OCI-LY3 (cell line): ENCODE data around the gene DPYD.

Experiments used
- H2AFZ ChIP-seq: fragments of 200-600, 300-600 bp; shearing (Covaris generic); 2 replicates; pipeline ENCODE4 v1.6.0; 2014; ENCODE audit warnings: antibody characterized with exemption, low read depth, low read length
- H3K27ac ChIP-seq: fragments of 200-600, 300-600 bp; sonication (generic); 2 replicates; pipeline ENCODE4 v1.5.1; 2014; ENCODE audit warnings: mild to moderate bottlenecking, low read length, moderate library complexity, mixed read lengths
- H3K27me3 ChIP-seq: fragments of 200-600, 300-600 bp; sonication (generic); 2 replicates; pipeline ENCODE4 v1.6.1; 2014; ENCODE audit warnings: low read depth, low read length, mixed read lengths
- H3K36me3 ChIP-seq: fragments of 200-600, 300-600 bp; sonication (generic); replicated peaks from 2 replicates; pipeline ENCODE3; 2014; ENCODE audit warnings: low read depth, low read length, mixed read lengths
- H3K4me1 ChIP-seq: fragments of 300-600, 200-600 bp; sonication (generic); 2 replicates; pipeline ENCODE4 v1.6.1; 2014; ENCODE audit warnings: low read length, mixed read lengths
- H3K4me2 ChIP-seq: fragments of 200-600, 300-600 bp; sonication (generic); 2 replicates; pipeline ENCODE4 v1.6.1; 2014; ENCODE audit warnings: low read length, mixed read lengths
- H3K4me3 ChIP-seq: fragments of 300-600, 200-600 bp; sonication (generic); 2 replicates; pipeline ENCODE4 v1.5.1; 2014; ENCODE audit warnings: antibody characterized with exemption, mild to moderate bottlenecking, low read length, moderate library complexity
- H3K79me2 ChIP-seq: fragments of 300-600, 200-600 bp; shearing (Covaris generic); 2 replicates; pipeline ENCODE4 v1.6.1; 2014; ENCODE audit warnings: mild to moderate bottlenecking, low read length, mixed read lengths
- H3K9ac ChIP-seq: fragments of 300-600, 200-600 bp; shearing (Covaris generic); 2 replicates; pipeline ENCODE4 v1.6.0; 2014; ENCODE audit warnings: mild to moderate bottlenecking, low read length, moderate library complexity
- H3K9me3 ChIP-seq: fragments of 200-600, 300-600 bp; shearing (Covaris generic); 2 replicates; pipeline ENCODE4 v1.6.1; 2014; ENCODE audit warnings: low read length, mixed read lengths; ENCODE audit not compliant: insufficient read depth
- H4K20me1 ChIP-seq: fragments of 200-600, 300-600 bp; sonication (generic); 2 replicates; pipeline ENCODE4 v1.6.1; 2016; ENCODE audit warnings: low read length, mixed read lengths; ENCODE audit not compliant: insufficient read depth
- EZH2phosphoT487 ChIP-seq: fragments of 200-600 bp; shearing (Covaris generic); IDR thresholded peaks from 2 replicates; pipeline ENCODE4 v1.6.1; 2018; ENCODE audit warnings: antibody characterized with exemption, mixed run types, low read depth
- TF ChIP-seq, protein P1 (sequence below): fragments of 200-600, 300-600 bp; sonication (generic); IDR thresholded peaks from 2 replicates; pipeline ENCODE4 v1.5.1; 2014; ENCODE audit warnings: antibody characterized with exemption, low read length, low read depth

Gene DPYD

DNA sequence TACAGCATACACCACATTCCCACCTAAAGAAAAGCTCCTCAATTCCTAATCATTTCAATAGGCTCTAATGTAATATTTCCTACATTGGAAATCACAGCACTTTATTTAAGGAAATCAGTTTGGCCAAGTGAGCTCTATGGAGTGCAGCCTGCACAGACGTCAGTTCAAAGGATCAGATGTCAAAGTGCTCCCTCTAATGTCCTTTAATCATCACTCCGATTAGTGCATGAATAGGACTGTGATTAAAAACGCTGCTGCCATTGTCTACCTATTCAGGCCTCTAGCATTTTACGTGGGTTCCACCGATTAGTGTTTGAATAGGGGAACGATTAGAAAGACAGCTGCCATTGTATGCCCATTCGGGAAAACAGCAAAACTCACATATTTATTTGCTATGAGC, 50.2 kb downstream of the DPYD start:
- H3K4me1 ChIP-seq, result no peaks in the 10 kb centered on the region
- H3K27ac ChIP-seq, result no peak overlapping the region
- no peaks in the 10 kb centered on the region for H3K36me3 ChIP-seq
- no peak overlapping the region for H3K9ac ChIP-seq
- no peaks in the 10 kb centered on the region for H3K79me2 ChIP-seq
- no peaks in the 10 kb centered on the region for H4K20me1 ChIP-seq
- TF ChIP-seq, protein P1, sequence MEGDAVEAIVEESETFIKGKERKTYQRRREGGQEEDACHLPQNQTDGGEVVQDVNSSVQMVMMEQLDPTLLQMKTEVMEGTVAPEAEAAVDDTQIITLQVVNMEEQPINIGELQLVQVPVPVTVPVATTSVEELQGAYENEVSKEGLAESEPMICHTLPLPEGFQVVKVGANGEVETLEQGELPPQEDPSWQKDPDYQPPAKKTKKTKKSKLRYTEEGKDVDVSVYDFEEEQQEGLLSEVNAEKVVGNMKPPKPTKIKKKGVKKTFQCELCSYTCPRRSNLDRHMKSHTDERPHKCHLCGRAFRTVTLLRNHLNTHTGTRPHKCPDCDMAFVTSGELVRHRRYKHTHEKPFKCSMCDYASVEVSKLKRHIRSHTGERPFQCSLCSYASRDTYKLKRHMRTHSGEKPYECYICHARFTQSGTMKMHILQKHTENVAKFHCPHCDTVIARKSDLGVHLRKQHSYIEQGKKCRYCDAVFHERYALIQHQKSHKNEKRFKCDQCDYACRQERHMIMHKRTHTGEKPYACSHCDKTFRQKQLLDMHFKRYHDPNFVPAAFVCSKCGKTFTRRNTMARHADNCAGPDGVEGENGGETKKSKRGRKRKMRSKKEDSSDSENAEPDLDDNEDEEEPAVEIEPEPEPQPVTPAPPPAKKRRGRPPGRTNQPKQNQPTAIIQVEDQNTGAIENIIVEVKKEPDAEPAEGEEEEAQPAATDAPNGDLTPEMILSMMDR, result no peak
- TF ChIP-seq EZH2phosphoT487, result no peak
- H3K4me2 ChIP-seq, result no peak overlapping the region
- H3K4me3 ChIP-seq, result no peak overlapping the region
- no peaks in the 10 kb centered on the region for H3K9me3 ChIP-seq
- no peaks in the 10 kb centered on the region for H3K27me3 ChIP-seq
- H2AFZ ChIP-seq, result no peak overlapping the region

DNA sequence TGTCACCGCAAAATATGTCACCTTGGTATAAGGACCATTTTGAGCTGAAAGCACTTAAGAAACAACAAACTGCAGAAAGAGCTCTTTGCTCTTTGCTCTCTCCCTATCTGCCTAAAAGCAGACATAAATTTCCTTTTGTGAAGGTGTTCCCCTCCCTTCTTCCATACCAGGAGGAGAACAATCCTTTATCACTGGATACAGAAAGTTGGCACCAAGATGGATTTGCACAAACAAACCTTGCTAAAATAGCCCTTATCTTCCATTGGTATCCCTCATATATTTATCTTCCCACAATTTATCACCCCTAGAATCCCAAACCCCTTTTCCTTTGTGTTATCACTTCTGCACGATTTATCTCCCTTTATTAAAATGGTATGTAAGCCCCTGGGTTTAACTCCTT, 51.4 kb downstream of the DPYD start:
- H3K27me3 ChIP-seq, result no peaks in the 10 kb centered on the region
- no peaks in the 10 kb centered on the region for H3K36me3 ChIP-seq
- no peak overlapping the region for H3K4me3 ChIP-seq
- no peaks in the 10 kb centered on the region for H4K20me1 ChIP-seq
- no peak overlapping the region for H3K4me2 ChIP-seq
- H3K27ac ChIP-seq, result no peak overlapping the region
- H3K9ac ChIP-seq, result no peak overlapping the region
- no peaks in the 10 kb centered on the region for H3K9me3 ChIP-seq
- no peaks in the 10 kb centered on the region for H3K4me1 ChIP-seq
- no peaks in the 10 kb centered on the region for H3K79me2 ChIP-seq
- H2AFZ ChIP-seq, result no peak overlapping the region
- TF ChIP-seq, protein P1, result no peak
- TF ChIP-seq EZH2phosphoT487, result no peak

DNA sequence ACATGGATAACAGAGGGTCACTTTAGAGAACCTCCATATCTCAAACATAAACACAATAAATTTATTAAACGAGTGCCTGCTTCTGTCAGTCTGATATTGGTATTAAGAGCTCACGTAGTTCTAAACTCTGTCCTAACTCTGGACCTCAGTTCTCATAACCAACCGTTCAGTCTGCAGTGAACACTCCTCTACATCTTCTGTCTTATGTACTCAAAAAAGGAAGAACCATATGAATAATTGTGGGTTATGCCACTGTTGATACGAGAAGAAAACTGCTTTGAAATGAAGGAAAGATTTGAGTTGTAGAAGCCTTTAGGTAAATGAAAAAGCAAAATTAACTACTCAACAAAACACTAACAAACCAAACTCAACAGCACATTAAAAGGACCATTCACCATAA, 53.7 kb downstream of the DPYD start:
- Histone ChIP-seq H2AFZ (no peak overlapping the region), H3K4me1 (no peaks in the 10 kb centered on the region), H3K27ac (no peak overlapping the region), H3K4me2 (no peak overlapping the region), H4K20me1 (no peaks in the 10 kb centered on the region), H3K27me3 (no peaks in the 10 kb centered on the region), H3K9me3 (no peaks in the 10 kb centered on the region), H3K79me2 (no peaks in the 10 kb centered on the region), H3K36me3 (no peaks in the 10 kb centered on the region), H3K4me3 (no peak overlapping the region), H3K9ac (no peak overlapping the region)
- TF ChIP-seq, protein P1, result no peak
- no peak for TF ChIP-seq EZH2phosphoT487

- H3K79me2 ChIP-seq, result no peaks in the 10 kb centered on the region
- no peak overlapping the region for H3K4me3 ChIP-seq
- H3K9me3 ChIP-seq, result no peaks in the 10 kb centered on the region
- TF ChIP-seq, protein P1, result no peak
- no peaks in the 10 kb centered on the region for H4K20me1 ChIP-seq
- no peak overlapping the region for H3K9ac ChIP-seq
- no peak overlapping the region for H3K27ac ChIP-seq
- no peaks in the 10 kb centered on the region for H3K4me1 ChIP-seq
- no peak overlapping the region for H3K4me2 ChIP-seq
- no peaks in the 10 kb centered on the region for H3K27me3 ChIP-seq
- no peak overlapping the region for H2AFZ ChIP-seq
- no peaks in the 10 kb centered on the region for H3K36me3 ChIP-seq
Observed at GRCh38 chr1:97864615-97865014, 56.2 kb downstream of the DPYD start.
